C4-2B (cell line): ENCODE measurements around the gene TRPM8.

ENCODE experiments used
- CTCF ChIP-seq: fragments of 450-650 bp; conservative IDR thresholded peaks from 2 replicates; pipeline ENCODE4 v1.5.1; 2017; ENCODE audit warnings: mild to moderate bottlenecking
- ZFX ChIP-seq: fragments of 450-650 bp; IDR thresholded peaks from 2 replicates; pipeline ENCODE4 v1.6.1; 2017

GRCh38 chr2:233976690-233977294 lies 59.6 kb downstream of the TRPM8 start:
- no peak; the same call in 1 of the 2 replicates for TF ChIP-seq CTCF
- no peak for TF ChIP-seq ZFX
